Gastroesophageal sphincter (tissue), 4 donors: ENCODE measurements around the gene CHTOP. TPM values are rescaled to one million over a fixed set of nuclear protein-coding genes. Genes with fewer than 3 reads are reported as not detected.
A peak's percentile ranks its signal among the peaks of the same experiment; 100 is the strongest.

ENCODE experiments used
- ATAC-seq: fragments of 150-250 bp; one replicate; pipeline ENCODE4 v1.9.1; 2016; ENCODE audit warnings: mild to moderate bottlenecking, moderate library complexity
- H3K27ac ChIP-seq, 4 donors: fragments of 200-600 bp; sonication (generic) in 3 of 4; 1 replicate in 3 of 4; 2 replicates in 1 of 4; pipeline ENCODE4 v1.5.1; 2016 to 2019
- H3K27me3 ChIP-seq: fragments of 200-600 bp; sonication (generic); one replicate; pipeline ENCODE4 v1.5.1; 2019
- H3K36me3 ChIP-seq, 2 donors: fragments of 200-600 bp; sonication (generic); one replicate each; pipeline ENCODE4 v1.5.1; 2019; ENCODE audit warnings: control low read depth in 1 of 2
- H3K4me1 ChIP-seq, 3 donors: fragments of 200-600 bp; sonication (generic); 1 replicate in 2 of 3; 2 replicates in 1 of 3; pipeline ENCODE4 v1.5.1; 2016 to 2019; ENCODE audit warnings: control low read depth in 2 of 3
- H3K4me3 ChIP-seq, 2 donors: fragments of 200-600 bp; sonication (generic); one replicate each; pipeline ENCODE4 v1.5.1; 2019; ENCODE audit warnings: mild to moderate bottlenecking in 1 of 2, moderate library complexity in 1 of 2
- H3K9me3 ChIP-seq, 3 donors: fragments of 200-600 bp; sonication (generic); one replicate each; pipeline ENCODE4 v1.5.1; 2017 to 2019; ENCODE audit warnings: control low read depth in 2 of 3
- CTCF ChIP-seq, 4 experiments: fragments of 200-600 bp in 2 of 4; fragments of 450-650 bp in 2 of 4; sonication (generic) in 1 of 4; IDR thresholded peaks; one replicate each; pipeline ENCODE4 v1.5.1; 2017 to 2019; ENCODE audit warnings: antibody characterized with exemption in 4 of 4, mild to moderate bottlenecking in 2 of 4, moderate library complexity in 2 of 4
- EP300 ChIP-seq: sonication (generic); formaldehyde crosslinking; IDR thresholded peaks from one replicate; pipeline ENCODE4 v1.6.1; 2017; ENCODE audit warnings: antibody characterized with exemption, mild to moderate bottlenecking
- POLR2A ChIP-seq, 2 donors: fragments of 450-650 bp; IDR thresholded peaks; one replicate each; pipeline ENCODE4 v1.6.1; 2017; ENCODE audit warnings: antibody characterized with exemption in 2 of 2, mild to moderate bottlenecking in 2 of 2, moderate library complexity in 1 of 2
- POLR2AphosphoS5 ChIP-seq: sonication (generic); formaldehyde crosslinking; IDR thresholded peaks from one replicate; pipeline ENCODE4 v1.6.1; 2017; ENCODE audit warnings: antibody characterized with exemption
- WGBS, 2 donors: methylation state at CpG; one replicate each; pipeline ENCODE4 v1.1.5; 2018; ENCODE audit warnings: low coverage in 1 of 2; 5-methylcytosine and 5-hydroxymethylcytosine counted together
- total RNA-seq, 4 donors: library from RNA; depleted of rRNA; stranded (reverse); fragments of >200 nt; gene quantifications; one replicate each; pipeline ENCODE4 v1.1.0, GENCODE V29; 2016

CHTOP gene
- total RNA-seq, 4 donors from 2014 or later, result 33.7 to 57.0 (median 42.2) TPM

GRCh38 chr1:153588482-153588881 lies 45.4 kb upstream of the CHTOP start:
- H3K27me3 ChIP-seq, result no peaks in the 10 kb centered on the region
- ATAC-seq, result no peak
- no peak overlapping the region for H3K4me3 ChIP-seq
- 80 to 86% methylated on average over 2 of the region's 2 CpGs for WGBS, 2 donors
- no peak for TF ChIP-seq POLR2AphosphoS5
- no peak for TF ChIP-seq CTCF (IDR thresholded peaks at IDR 0.05)
- no peak for TF ChIP-seq POLR2A (IDR thresholded peaks at IDR 0.05)
- TF ChIP-seq EP300, result no peak
- no peaks in the 10 kb centered on the region for H3K36me3 ChIP-seq
- no peaks in the 10 kb centered on the region for H3K9me3 ChIP-seq
- H3K27ac ChIP-seq, result no peak overlapping the region
- H3K4me1 ChIP-seq, result no peaks in the 10 kb centered on the region

- H3K36me3 ChIP-seq, result no peaks in the 10 kb centered on the region
- H3K9me3 ChIP-seq, result no peaks in the 10 kb centered on the region
- no peak overlapping the region for H3K27ac ChIP-seq
- TF ChIP-seq POLR2A (IDR thresholded peaks at IDR 0.05) (no peak), POLR2AphosphoS5 (no peak), CTCF (IDR thresholded peaks at IDR 0.05) (no peak), EP300 (no peak)
- no peaks in the 10 kb centered on the region for H3K4me1 ChIP-seq
- 49 to 58% methylated on average over 4 of the region's 4 CpGs for WGBS, 2 donors
- no peak overlapping the region for H3K4me3 ChIP-seq
- no peaks in the 10 kb centered on the region for H3K27me3 ChIP-seq
- ATAC-seq, result no peak
These were observed 41.1 kb upstream of the CHTOP start for GRCh38 chr1:153592748-153593147.

- H3K36me3 ChIP-seq, result no peaks in the 10 kb centered on the region
- ATAC-seq, result no peak
- TF ChIP-seq CTCF (IDR thresholded peaks at IDR 0.05) (no peak), EP300 (no peak), POLR2A (IDR thresholded peaks at IDR 0.05) (no peak), POLR2AphosphoS5 (no peak)
- no peaks in the 10 kb centered on the region for H3K4me1 ChIP-seq
- no peak overlapping the region for H3K4me3 ChIP-seq
- no peaks in the 10 kb centered on the region for H3K9me3 ChIP-seq
- 84 to 91% methylated on average over 2 to 6 of the region's 6 CpGs for WGBS, 2 donors
- no peaks in the 10 kb centered on the region for H3K27me3 ChIP-seq
- no peak overlapping the region for H3K27ac ChIP-seq
These were observed 36.7 kb upstream of the CHTOP start for GRCh38 chr1:153597206-153597605.

DNA sequence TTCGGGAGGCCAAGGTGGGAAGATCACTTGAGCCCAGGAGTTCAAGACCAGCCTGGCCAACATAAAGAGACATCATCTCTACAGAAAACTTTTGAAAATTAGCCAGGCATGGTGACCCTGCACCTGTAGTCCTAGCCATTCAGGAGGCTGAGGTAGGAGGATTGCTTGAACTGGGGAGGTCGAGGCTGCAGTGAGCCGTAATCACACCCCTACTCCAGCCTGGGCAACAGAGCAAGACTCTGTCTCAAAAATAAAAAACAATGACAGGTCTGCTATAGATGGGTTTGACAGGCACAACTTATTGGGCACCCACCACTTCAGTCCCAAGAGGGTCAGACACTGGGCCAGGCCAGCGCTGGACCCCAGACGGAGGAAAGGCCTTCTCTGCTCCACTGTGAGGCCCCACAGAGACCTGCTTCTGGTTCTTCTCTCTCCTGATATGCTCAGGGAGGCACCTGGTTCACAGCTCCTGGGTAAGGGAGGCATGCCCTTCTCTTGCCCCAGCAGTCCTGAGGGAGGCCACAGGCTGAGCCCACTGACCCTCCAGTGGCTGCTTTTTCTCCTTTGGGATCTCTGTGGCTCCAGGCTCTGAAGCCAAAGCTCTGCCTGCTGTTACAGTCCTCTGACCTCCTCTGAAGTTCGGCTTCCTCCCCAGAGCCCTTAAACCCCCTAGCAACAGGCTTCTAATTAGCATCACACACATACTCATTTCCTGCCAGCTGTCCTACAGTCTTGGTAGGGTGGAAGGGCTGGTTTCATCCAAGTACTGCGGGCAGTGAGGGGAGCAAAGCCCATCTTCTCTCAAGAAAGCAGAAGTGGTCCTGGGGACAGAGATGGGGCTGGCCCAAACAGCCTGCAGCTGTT lies 35.3 kb upstream of the CHTOP start:
- WGBS, 2 donors, result 71 to 76% methylated on average over 4 to 5 of the region's 7 CpGs
- TF ChIP-seq CTCF (IDR thresholded peaks at IDR 0.05) (no peak), POLR2A (IDR thresholded peaks at IDR 0.05) (no peak), EP300 (no peak), POLR2AphosphoS5 (no peak)
- H3K9me3 ChIP-seq, result no peaks in the 10 kb centered on the region
- H3K27ac ChIP-seq, result no peak overlapping the region
- no peaks in the 10 kb centered on the region for H3K36me3 ChIP-seq
- no peak overlapping the region for H3K4me3 ChIP-seq
- H3K27me3 ChIP-seq, result no peaks in the 10 kb centered on the region
- no peaks in the 10 kb centered on the region for H3K4me1 ChIP-seq
- ATAC-seq, result peak; percentile 48

GRCh38 chr1:153599847-153600246 lies 34.0 kb upstream of the CHTOP start:
- Histone ChIP-seq H3K27me3 (no peaks in the 10 kb centered on the region), H3K9me3 (no peaks in the 10 kb centered on the region), H3K4me3 (no peak overlapping the region), H3K27ac (no peak overlapping the region), H3K36me3 (no peaks in the 10 kb centered on the region), H3K4me1 (no peaks in the 10 kb centered on the region)
- ATAC-seq, result no peak
- WGBS, 2 donors, result 80 to 87% methylated on average over 5 to 7 of the region's 7 CpGs
- TF ChIP-seq CTCF (IDR thresholded peaks at IDR 0.05) (no peak), POLR2AphosphoS5 (no peak), POLR2A (IDR thresholded peaks at IDR 0.05) (no peak), EP300 (no peak)
